ENCODE results near the gene PCSK5.
A peak's percentile ranks its signal among the peaks of the same experiment; 100 is the strongest.
"Not testable (repeated sequence)": the region's sequence is repeated elsewhere in the genome, so short reads cannot be mapped to it uniquely, and the experiment has no call there.

Gene PCSK5

DNA sequence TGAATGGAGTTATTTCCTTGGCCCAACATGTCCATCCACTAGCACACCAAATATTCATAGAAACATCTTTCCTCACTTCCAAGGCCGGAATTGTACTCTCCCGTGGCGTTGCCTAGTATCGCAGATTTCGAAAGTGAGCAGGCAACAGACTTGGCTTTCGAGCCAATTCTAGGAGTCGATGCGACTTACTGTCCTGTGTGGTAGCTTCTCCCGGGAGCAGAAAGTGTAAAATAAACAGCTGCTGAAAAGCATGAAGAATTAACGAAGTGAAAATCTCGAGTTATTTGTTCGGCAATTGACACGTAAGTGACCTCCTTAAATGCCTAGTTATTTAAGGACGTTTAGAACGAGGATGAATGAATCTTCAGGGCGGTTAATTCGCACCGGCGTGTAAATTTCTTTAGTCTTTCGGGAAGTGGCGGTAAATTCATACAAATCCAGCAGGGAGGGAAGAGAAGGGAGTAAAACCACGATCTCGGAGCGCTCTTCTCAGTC, 449 bp upstream of the PCSK5 start:
- DNase-seq (ENCODE audit: low read depth, low spot score), result peak; percentile 77

DNA sequence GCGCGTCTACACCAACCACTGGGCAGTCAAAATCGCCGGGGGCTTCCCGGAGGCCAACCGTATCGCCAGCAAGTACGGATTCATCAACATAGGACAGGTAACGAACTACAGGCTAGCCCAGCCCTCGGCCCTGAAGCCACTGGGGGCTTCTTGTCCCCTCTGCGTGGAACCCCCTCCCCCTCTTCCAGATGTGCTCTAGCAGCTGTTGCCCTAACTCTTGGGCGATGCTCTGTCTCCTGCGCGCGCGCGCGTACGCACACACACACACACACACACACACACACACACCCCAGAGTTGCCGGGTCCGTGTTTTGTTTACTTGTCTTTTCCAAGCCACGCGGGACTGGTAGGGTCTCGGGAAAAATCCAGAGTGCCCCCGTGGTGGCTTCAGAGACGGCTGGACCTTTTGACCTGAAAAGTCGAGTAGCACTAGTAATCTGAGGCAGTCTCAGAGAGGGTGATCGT, 836 bp downstream of the PCSK5 start:
- DNase-seq (ENCODE audit: low read depth, low spot score), result peak; percentile 62

DNA sequence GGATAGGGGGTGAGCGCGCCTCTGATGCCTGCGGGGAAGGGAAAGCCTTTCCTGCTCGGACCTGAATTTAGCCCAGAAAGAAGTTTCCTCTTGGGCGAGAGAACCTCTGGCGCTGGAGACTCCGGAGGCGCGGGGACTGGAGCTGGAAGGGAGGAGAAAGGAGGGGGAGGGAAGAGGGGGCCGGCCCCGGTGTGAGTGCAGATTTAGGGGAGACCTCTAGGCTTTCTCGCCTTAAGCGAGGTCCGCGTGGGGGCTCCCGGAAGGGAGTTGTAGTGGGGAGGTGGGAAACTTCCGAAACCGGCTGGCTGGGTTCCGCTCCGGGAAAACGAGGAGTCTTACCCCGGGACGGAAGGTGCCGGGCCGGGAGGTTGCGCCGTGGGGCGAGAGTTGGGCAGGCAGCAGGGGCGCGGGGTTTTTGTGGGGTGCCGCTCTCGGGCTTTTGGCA, 1.3 kb downstream of the PCSK5 start:
- peak; percentile 54 for DNase-seq (ENCODE audit: low read depth, low spot score)

DNA sequence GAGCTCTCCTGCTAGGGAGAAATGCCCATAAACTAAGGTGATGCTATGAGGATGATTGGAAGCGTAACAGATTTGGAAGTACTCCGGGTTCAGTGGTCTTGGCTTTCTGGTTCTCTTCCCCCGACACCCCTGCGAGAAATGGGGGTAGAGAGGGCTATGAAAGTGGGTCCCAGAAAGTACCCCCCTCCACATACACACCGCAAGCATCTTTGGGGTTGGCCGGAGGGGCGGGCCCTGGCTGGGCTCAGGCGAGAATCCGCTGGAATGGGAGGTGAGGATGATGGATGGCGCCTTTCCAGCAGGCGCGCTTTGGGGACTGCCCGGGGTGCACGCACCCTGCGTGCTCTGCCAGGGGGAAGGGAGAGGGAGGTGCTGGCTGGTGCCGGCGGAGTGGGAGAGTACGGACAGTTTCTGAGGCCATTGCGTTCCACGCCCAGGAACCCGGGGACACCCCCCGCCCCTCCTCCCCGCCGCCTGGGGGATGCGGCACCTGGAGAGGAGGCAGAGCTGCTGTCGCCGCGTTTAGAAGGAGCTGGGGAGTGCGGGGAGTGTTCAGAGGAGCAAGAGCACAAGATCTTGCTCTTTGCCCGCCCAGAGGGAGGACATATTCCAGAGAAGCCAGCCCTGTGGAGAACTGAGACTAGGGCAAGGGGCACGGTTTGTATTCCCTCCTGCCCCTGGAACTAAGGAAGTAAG, 1.9 kb downstream of the PCSK5 start:
- DNase-seq (ENCODE audit: low read depth, low spot score), result peak; percentile 59

DNA sequence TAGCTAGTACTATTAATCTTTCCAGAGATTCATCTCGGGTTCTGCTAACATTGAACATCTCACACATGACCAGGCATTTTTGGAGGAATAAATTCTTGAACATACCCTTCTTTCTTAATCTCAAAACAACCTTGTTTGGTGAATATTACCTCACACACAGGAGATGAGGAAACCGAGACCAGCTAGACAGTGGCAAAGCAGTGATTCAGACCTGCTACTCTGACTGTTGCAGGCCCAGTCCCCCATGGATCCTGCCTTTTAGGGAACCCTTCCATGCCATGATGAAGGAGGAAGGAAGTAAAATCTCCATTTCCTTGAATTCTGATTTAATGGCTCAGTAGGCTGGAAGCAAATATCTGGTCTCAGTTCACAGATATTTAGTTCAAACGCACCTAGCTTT, 2.6 kb downstream of the PCSK5 start:
- no peak for DNase-seq (ENCODE audit: low read depth, low spot score)

DNA sequence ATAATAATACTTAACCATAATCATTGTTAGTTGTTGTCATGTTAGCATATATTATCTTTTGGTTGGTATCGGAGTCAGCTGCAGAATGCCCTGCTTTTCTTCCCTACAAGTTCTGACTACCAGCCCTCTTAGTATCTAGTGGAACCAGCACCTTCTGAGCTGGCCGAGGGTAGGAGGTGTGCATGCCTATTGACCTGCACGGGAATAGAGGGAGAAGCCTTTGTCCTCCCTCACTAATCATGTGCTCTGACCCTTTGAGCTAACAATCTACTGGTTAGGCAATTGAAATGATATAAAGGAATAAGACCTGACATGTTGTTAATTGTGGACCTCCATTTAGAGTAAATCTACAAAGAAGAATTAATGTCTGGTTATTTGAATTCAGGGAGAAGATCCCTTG, 4.1 kb downstream of the PCSK5 start:
- DNase-seq (ENCODE audit: low read depth, low spot score), result no peak

DNA sequence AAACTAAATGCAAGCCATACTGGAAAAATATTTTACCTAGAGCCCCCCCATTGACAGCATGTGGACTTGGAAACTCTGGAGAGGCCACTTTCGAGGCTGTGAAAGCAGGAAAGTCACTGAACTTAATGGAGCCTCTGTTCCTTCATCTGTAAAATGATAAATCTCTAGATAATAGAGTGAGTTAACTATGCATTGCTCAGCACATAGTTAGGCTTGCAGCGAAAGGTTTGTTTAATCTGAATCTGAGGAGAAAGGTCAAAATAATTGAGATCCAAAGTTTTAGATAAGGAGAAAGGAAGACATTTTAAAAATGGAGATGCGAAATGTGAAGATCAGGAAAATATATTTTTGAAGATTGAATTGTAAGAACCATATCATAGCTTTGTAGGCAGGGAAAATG, 4.6 kb downstream of the PCSK5 start:
- DNase-seq (ENCODE audit: low read depth, low spot score), result no peak

DNA sequence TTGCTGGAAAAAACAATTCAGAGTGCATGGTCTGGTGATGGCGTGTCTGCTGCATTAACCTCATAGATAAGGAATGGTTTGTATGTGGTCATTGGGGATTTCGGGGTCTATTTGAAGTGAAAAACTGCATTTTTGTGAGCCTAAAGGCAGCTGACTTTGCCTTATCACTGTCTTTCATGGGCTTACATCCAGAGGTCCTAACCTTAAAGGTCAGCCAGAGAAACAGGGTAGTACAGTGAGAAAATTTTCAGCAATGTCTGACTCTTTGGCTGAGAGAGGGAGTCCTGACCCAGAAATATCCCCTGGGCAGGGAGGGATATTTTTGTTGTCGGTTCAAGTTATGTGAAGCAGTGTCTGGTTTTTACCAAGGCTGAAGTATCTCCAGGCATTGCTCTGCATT, 5.7 kb downstream of the PCSK5 start:
- DNase-seq (ENCODE audit: low read depth, low spot score), result no peak

DNA sequence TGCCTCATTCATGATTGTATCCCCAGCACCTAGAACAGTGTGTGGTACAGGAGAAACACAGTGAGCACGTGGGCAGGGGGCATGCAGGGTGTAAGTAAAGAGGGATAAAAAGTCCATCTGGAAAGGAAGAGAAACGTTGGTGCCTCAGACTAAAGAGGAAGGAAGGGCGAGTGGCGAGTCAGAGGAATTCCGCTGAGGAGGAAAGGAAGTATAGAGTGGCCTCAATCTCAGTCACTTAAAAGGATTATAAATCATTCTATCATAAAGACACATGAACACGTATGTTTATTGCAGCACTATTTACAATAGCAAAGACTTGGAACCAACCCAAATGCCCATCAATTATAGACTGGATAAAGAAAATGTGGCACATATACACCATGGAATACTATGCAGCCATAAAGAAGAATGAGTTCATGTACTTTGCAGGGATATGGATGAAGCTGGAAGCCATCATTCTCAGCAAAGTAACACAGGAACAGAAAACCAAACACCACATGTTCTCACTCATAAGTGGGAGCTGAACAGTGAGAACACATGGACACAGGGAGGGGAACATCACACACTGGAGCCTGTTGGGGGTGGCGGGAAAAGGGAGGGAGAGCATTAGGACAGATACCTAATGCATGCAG, 10.5 kb downstream of the PCSK5 start:
- DNase-seq (ENCODE audit: low read depth, low spot score), result not testable (repeated sequence)

DNA sequence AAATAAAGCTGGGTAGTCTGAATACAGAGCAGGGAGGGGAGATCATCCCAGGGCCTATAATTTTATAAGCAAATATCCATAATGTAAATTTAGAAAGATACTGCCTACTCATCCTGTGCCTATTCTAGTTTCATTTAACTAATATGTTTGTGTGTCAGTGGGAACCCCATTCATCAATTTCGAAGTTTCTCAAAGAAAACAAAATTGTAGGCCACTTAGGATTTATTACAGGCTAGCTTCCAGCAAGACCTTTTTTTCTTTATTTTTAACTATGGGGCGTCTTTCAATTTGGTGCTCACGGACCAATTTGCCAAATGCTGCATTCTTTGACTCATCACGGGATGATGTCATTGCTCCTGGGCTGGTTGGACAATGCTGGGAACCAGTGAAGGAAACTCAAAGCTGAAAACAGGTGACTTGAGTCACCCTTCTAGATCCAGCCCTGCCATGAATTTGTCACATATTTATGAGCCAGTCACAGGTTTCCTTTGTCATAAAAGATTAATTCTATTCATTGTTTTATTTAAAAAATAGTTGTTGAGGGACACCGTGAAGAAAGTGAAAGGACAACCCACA, 13.4 kb downstream of the PCSK5 start:
- DNase-seq (ENCODE audit: low read depth, low spot score), result peak; percentile 86

DNA sequence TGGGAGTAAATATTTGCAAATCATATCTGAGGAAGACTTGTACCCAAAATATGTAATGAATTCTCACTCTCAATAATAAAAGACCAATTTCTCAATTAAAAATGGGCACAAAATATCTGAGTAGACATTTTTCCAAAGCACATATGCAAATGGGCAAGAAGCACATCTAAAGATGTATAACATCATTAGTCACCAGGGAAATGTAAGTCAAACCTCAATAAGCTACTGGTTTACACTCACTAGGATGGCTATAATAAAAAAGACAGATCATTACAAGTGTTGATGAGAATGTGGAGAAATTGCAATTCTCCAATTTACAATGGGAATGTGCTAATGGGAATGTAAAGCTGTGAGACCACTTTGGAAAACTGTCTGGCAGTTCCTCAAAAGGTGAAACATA, 13.9 kb downstream of the PCSK5 start:
- no peak for DNase-seq (ENCODE audit: low read depth, low spot score)

DNA sequence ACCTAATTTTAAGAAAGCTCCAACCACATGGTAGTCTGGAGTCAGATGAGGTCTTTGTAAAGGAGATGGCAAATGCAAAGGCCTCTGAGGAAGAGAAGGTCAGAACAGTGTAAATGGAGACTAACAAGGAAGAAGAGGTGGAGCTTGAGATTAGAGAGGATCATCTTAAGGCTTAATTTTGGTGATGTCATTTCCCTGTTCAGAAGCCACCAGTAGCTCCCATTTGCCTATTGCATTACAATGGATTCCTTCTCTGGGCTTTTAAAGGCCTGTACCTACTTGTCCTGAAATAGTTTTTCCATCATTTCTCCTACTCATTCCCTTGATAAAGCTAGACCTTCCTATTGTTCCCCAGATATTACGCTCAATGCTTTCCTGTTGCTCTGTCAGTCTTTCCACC, 16.1 kb downstream of the PCSK5 start:
- no peak for DNase-seq (ENCODE audit: low read depth, low spot score)

DNA sequence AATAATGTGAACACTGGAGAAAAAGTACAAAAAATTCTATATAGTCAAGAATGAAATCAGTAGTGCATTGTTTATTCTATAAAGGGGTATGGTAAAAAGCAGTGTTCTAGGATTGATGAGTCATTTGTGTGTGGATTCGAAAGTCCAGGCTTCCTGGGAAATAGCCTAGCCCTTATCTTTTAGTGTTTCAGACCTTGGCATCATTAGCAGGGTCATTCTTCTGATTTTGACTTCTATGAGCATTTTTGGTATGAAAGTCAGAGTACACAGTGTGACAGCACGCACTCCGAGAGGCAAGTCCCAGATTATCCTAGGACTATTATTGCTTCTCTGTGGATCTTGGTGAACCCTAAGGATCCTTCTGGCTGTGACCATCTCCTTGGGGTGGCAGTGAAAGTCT, 16.9 kb downstream of the PCSK5 start:
- peak; percentile 60 for DNase-seq (ENCODE audit: low read depth, low spot score)

DNA sequence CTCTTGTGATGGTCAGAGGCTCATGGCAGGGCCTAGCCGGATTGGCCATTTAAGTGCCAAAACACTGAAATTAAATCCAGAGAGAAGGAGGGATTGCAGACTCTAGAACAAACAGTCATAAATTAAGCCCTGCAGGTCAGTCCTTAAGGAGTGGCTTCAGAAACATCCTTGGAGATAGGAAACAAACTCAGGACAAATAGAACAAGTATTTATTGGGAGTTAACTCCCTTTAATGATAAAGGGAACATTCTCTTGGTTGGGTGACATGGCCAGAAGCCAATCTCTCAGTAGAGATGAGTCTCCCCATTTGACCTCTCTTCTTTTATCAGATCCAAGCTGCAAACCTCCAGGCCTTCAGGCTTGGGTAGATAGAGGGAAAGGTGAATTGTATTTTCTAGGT, 17.4 kb downstream of the PCSK5 start:
- DNase-seq (ENCODE audit: low read depth, low spot score), result no peak

DNA sequence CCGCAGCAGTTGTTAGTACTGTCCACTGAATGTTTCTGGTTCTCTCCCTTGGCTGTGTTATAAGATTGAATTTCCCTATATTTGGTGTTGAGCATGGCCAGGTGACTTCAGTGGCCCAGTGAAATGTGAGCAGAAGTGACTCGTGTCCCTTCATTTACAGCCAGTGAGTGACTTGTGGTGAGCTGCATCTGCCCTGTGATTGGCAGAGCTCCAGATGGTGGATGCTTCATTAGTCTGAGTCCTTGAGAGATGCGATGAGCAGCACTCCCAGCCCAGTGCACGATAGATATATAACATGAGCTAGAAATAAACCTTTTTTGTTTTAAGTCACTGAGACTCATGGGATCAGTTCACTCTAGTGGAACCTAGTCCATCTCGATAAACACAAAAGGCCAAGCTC, 19.3 kb downstream of the PCSK5 start:
- DNase-seq (ENCODE audit: low read depth, low spot score), result peak; percentile 30

DNA sequence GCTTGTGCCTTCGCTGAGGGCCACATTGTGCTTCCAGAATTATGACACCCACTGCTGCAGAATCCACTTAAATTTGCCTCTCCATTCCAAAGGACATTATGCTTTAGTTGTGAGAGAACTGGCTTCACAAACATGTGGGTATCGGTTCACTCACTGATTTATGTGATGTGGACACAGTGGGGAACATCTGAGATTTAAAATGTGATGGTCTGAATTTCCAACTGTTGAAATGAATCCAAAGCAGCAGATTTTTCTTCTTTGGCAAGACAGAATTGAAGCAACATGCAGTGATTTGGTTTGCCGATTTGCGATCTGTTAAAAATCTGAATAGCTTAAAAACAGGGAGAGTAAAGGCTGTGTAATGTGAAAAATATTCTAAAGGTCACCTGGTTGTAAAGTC, 20.3 kb downstream of the PCSK5 start:
- no peak for DNase-seq (ENCODE audit: low read depth, low spot score)

DNA sequence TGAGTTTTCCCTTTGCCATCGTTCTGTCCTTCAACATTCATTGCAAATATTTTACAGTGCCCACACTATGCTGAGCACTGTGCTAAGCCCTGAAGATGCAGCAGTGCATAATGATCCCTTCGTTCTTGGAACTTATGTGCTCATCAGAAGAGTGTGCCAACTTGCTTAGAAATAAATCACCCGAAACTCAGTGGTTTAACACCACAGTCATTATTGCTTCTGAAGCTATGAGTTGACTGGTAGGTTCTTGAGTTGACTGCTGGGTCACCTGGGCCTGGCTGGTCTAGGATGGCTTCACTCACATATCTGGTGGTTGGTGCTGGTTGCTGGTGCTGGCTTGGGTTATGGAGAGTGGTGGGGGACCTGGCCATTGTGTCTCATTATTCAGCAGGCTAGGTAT, 20.9 kb downstream of the PCSK5 start:
- no peak for DNase-seq (ENCODE audit: low read depth, low spot score)

DNA sequence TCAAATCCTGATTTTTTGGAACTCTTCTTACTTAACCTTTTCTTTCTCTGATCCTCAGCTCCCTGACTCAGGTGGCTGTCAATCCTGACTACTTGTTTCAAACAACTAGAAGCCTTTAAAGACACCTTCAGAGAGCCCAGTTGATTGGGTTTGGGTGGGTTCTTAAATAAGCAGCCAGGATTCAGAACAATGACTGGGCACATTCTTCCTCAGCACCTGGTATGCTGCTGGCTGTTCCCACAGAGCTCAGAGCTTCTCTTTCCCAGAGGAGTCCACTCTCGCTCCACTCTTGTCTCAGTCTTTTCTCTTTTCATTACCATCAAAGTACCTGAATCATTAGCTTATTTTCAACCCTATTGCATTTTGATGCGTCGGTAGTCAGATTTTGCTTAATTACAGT, 22.5 kb downstream of the PCSK5 start:
- no peak for DNase-seq (ENCODE audit: low read depth, low spot score)

DNA sequence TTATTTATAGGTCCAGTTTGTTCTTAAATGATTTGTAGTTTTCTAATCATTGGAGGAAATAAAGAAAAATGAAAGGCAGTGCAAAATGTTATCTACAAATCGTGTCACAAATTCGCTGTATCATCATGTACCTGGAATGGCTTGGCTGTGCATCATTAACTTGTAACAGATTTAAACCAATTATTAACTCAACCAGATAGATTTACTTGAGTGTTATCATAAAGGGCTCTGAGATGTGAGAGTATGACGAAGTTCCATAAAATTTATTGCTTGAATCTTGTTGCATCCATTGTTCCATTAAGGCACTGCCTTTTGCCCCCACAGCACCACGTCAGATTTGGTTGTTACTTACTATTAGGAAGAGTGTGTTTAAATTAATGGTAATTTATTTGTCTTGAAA, 23.5 kb downstream of the PCSK5 start:
- no peak for DNase-seq (ENCODE audit: low read depth, low spot score)

DNA sequence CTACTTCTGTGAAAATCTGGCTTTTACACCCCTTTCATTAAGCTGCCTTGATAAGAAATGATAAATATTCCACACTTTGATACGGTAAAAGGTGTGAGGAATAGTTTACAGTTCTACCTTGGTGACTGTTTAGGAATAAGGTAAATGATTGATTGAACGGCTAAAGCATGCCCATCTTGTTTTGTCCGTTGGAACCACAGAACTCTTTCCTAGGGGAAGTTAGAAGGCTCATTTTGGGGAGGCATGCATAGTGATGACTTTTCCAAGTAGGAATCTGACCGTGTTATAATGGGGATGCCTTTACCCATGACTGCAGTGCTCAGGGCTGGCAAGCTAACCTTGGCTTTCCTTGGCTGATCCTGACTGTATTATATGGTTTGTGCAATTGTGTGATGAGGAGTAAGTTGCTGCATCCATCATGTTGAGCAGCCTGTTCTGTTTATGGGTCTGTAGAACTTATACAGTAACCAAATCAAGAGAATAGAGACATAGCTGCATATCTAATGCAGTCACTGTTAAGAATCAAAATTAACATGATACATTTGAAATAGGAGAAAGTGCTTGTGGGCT, 24.5 kb downstream of the PCSK5 start:
- no peak for DNase-seq (ENCODE audit: low read depth, low spot score)

DNA sequence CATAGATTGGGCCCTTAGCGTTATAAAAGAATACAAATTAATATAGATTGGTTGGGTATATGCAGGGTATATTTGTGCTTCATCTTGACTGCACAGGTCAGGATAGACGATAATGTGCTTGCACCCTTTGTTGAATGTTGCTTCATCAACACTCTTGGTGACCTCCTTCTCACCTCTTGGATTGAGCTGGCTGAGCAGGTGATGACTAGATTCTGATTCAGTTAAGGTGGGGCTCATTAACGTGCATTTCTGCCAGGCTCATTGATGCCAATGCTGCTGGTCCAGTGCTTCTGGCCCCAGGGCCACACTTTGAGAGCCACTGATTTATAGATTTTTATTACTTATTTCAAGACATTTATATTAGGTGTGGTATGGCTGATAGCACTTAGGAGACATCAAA, 27.7 kb downstream of the PCSK5 start:
- no peak for DNase-seq (ENCODE audit: low read depth, low spot score)

DNA sequence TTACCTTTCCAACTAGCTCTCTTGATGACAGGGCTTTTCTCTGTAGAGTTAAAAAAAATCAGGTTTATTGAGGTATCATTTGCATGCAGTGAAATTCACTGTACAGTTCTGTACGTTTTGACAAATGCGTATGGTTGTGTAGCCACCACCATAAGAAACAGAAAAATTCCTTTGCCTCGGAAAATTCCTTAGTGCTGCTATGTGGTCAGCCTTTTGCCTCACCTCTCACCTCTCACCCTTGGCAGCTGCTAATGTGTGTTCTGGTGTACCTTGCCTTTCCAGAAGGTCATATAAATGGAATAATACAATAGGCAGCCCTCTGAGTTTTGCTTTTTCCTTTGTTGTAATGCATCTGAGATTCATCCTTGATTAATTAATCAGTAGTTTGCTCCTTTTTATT, 28.4 kb downstream of the PCSK5 start:
- no peak for DNase-seq (ENCODE audit: low read depth, low spot score)

Data from astrocyte of the hippocampus (primary cell).